Gastroesophageal sphincter (tissue), 4 donors: ENCODE data around the gene TRAPPC3. TPM values are rescaled to one million over a fixed set of nuclear protein-coding genes. Genes with fewer than 3 reads are reported as not detected.
A peak's percentile ranks its signal among the peaks of the same experiment; 100 is the strongest.

Experiments
- ATAC-seq: fragments of 150-250 bp; one replicate; pipeline ENCODE4 v1.9.1; 2016; ENCODE audit warnings: mild to moderate bottlenecking, moderate library complexity
- H3K27ac ChIP-seq, 4 donors: fragments of 200-600 bp; sonication (generic) in 3 of 4; 1 replicate in 3 of 4; 2 replicates in 1 of 4; pipeline ENCODE4 v1.5.1; 2016 to 2019
- H3K27me3 ChIP-seq: fragments of 200-600 bp; sonication (generic); one replicate; pipeline ENCODE4 v1.5.1; 2019
- H3K36me3 ChIP-seq, 2 donors: fragments of 200-600 bp; sonication (generic); one replicate each; pipeline ENCODE4 v1.5.1; 2019; ENCODE audit warnings: control low read depth in 1 of 2
- H3K4me1 ChIP-seq, 3 donors: fragments of 200-600 bp; sonication (generic); 1 replicate in 2 of 3; 2 replicates in 1 of 3; pipeline ENCODE4 v1.5.1; 2016 to 2019; ENCODE audit warnings: control low read depth in 2 of 3
- H3K4me3 ChIP-seq, 2 donors: fragments of 200-600 bp; sonication (generic); one replicate each; pipeline ENCODE4 v1.5.1; 2019; ENCODE audit warnings: mild to moderate bottlenecking in 1 of 2, moderate library complexity in 1 of 2
- H3K9me3 ChIP-seq, 3 donors: fragments of 200-600 bp; sonication (generic); one replicate each; pipeline ENCODE4 v1.5.1; 2017 to 2019; ENCODE audit warnings: control low read depth in 2 of 3
- EP300 ChIP-seq: sonication (generic); formaldehyde crosslinking; IDR thresholded peaks from one replicate; pipeline ENCODE4 v1.6.1; 2017; ENCODE audit warnings: antibody characterized with exemption, mild to moderate bottlenecking
- POLR2A ChIP-seq, 2 donors: fragments of 450-650 bp; IDR thresholded peaks; one replicate each; pipeline ENCODE4 v1.6.1; 2017; ENCODE audit warnings: antibody characterized with exemption in 2 of 2, mild to moderate bottlenecking in 2 of 2, moderate library complexity in 1 of 2
- POLR2AphosphoS5 ChIP-seq: sonication (generic); formaldehyde crosslinking; IDR thresholded peaks from one replicate; pipeline ENCODE4 v1.6.1; 2017; ENCODE audit warnings: antibody characterized with exemption
- WGBS, 2 donors: methylation state at CpG; one replicate each; pipeline ENCODE4 v1.1.5; 2018; ENCODE audit warnings: low coverage in 1 of 2; 5-methylcytosine and 5-hydroxymethylcytosine counted together
- total RNA-seq, 4 donors: library from RNA; depleted of rRNA; stranded (reverse); fragments of >200 nt; gene quantifications; one replicate each; pipeline ENCODE4 v1.1.0, GENCODE V29; 2016
- TF ChIP-seq, protein P1 (sequence below), 4 experiments: fragments of 200-600 bp in 2 of 4; fragments of 450-650 bp in 2 of 4; sonication (generic) in 1 of 4; IDR thresholded peaks; one replicate each; pipeline ENCODE4 v1.5.1; 2017 to 2019; ENCODE audit warnings: antibody characterized with exemption in 4 of 4, mild to moderate bottlenecking in 2 of 4, moderate library complexity in 2 of 4

The TRAPPC3 gene
- total RNA-seq, 4 donors from 2014 or later = 102 to 166 (median 129) TPM

DNA sequence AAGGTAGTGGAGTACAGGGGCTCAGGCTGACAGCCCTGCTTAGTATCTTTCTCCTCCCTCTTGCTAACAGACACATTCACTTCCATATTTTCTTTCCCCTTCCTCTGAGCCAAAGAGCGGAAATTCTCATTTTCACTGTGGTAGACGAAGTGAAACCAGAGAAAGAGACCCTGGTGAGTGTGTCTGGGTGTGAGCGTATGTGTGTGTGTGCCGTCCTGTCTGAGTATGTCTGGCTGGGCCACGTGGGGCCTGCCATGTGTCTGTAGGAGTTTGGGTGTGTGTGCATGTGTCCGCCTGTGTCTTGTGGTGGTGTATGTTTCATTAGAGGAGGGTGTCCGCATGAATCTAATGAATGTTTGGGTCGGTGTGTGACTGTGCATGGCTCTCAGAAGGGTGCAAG lies 25.9 kb downstream of the TRAPPC3 start:
- Histone ChIP-seq H3K36me3 (no peaks in the 10 kb centered on the region), H3K9me3 (no peaks in the 10 kb centered on the region), H3K27me3 (no peaks in the 10 kb centered on the region), H3K27ac (peak overlapping the region in 3 of 4 donors; percentile 83 to 85 (median 84)), H3K4me1 (peaks cover 0 to 54% (median 30%) of the 10 kb centered on the region in 3 donors), H3K4me3 (no peak overlapping the region)
- 64 to 70% methylated on average over 5 to 8 of the region's 8 CpGs for WGBS, 2 donors
- peak; percentile 21 for ATAC-seq
- no peak for TF ChIP-seq EP300
- TF ChIP-seq POLR2AphosphoS5 = no peak
- no peak for TF ChIP-seq POLR2A (IDR thresholded peaks at IDR 0.05)
- TF ChIP-seq, protein P1, sequence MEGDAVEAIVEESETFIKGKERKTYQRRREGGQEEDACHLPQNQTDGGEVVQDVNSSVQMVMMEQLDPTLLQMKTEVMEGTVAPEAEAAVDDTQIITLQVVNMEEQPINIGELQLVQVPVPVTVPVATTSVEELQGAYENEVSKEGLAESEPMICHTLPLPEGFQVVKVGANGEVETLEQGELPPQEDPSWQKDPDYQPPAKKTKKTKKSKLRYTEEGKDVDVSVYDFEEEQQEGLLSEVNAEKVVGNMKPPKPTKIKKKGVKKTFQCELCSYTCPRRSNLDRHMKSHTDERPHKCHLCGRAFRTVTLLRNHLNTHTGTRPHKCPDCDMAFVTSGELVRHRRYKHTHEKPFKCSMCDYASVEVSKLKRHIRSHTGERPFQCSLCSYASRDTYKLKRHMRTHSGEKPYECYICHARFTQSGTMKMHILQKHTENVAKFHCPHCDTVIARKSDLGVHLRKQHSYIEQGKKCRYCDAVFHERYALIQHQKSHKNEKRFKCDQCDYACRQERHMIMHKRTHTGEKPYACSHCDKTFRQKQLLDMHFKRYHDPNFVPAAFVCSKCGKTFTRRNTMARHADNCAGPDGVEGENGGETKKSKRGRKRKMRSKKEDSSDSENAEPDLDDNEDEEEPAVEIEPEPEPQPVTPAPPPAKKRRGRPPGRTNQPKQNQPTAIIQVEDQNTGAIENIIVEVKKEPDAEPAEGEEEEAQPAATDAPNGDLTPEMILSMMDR (IDR thresholded peaks at IDR 0.05) = no peak

DNA sequence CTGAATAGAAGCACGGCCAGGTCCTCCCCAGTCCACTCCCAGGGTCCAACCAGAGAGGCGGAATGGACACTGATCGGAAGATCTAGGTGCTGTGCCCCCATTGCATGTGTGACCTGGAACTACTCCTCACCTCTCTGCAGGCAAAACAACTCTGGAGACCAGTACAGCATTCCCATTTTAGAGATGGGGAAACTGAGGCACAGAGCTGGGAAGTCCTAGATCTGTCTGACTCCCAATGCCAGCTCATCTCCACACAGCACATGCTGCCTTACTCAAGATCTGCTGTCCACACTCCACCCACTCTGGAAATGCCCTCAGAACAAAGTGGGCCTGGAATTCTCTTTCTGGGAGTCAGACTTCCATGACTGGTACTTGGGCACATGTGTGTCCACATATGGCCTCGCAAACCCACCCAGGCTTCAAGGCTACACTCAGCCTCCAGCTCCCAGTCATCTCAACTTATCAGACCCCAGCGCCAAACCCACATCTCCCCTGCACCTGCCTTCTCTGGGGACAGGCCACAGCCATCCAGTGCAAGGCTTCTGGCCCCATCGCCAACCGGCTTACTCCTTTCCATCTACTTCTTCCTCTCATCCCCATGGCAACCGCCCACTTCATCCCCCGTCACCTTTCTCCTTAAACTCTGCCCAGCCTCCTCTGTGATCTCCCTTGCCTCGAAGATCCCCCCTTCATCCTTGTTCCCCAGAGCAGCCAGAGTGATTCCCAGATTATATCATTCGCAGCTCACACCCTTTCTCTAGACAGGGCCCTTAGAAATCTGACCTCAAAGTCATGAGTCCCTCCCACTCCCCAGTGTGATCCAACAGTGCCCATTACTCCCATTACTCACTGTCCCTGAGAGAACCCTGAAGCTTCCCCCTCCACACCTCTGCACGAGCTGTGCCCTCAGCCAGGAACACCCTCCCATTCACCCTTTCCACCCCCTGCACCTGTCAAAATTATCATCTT lies 26.9 kb downstream of the TRAPPC3 start:
- H3K4me1 ChIP-seq = peaks cover 0 to 61% (median 30%) of the 10 kb centered on the region in 3 donors
- TF ChIP-seq POLR2AphosphoS5 (no peak), POLR2A (IDR thresholded peaks at IDR 0.05) (no peak), EP300 (no peak)
- TF ChIP-seq, protein P1 (IDR thresholded peaks at IDR 0.05) = no peak
- no peak overlapping the region for H3K4me3 ChIP-seq
- peak overlapping the region in 2 of 4 donors; percentile 63 to 83 for H3K27ac ChIP-seq
- WGBS, 2 donors = 78 to 81% methylated on average over 7 of the region's 12 CpGs
- no peak for ATAC-seq
- H3K36me3 ChIP-seq = no peaks in the 10 kb centered on the region
- H3K9me3 ChIP-seq = no peaks in the 10 kb centered on the region
- H3K27me3 ChIP-seq = no peaks in the 10 kb centered on the region

DNA sequence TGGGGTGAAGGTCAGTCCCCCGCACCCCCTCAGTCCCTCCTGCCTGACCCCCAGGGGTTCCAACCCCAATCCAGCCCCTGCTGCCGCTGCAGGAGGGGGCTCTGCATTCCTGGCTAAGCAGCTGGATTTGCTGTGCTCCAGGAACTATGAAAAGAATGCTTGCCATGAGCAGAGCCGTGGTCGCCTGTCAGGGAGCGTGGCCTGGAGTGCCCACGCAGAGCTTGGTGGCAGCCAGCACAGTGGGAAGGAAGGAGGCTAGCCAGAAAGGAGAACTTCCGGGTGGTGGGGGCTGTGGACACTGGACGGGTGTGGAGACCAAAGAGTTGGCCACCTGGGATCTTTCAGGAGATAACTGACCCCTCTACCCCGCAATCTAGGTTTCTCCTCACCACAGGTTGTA lies 29.8 kb downstream of the TRAPPC3 start:
- peak; percentile 14 for ATAC-seq
- no peak overlapping the region for H3K4me3 ChIP-seq
- WGBS, 2 donors = no CpG with 5 or more reads among the region's 9 CpGs
- TF ChIP-seq EP300 (no peak), POLR2AphosphoS5 (peak; percentile 63)
- peak overlapping the region in 3 of 4 donors; percentile 67 to 82 (median 79) for H3K27ac ChIP-seq
- no peaks in the 10 kb centered on the region for H3K9me3 ChIP-seq
- peaks cover 0 to 72% (median 39%) of the 10 kb centered on the region in 3 donors for H3K4me1 ChIP-seq
- no peaks in the 10 kb centered on the region for H3K36me3 ChIP-seq
- no peaks in the 10 kb centered on the region for H3K27me3 ChIP-seq

DNA sequence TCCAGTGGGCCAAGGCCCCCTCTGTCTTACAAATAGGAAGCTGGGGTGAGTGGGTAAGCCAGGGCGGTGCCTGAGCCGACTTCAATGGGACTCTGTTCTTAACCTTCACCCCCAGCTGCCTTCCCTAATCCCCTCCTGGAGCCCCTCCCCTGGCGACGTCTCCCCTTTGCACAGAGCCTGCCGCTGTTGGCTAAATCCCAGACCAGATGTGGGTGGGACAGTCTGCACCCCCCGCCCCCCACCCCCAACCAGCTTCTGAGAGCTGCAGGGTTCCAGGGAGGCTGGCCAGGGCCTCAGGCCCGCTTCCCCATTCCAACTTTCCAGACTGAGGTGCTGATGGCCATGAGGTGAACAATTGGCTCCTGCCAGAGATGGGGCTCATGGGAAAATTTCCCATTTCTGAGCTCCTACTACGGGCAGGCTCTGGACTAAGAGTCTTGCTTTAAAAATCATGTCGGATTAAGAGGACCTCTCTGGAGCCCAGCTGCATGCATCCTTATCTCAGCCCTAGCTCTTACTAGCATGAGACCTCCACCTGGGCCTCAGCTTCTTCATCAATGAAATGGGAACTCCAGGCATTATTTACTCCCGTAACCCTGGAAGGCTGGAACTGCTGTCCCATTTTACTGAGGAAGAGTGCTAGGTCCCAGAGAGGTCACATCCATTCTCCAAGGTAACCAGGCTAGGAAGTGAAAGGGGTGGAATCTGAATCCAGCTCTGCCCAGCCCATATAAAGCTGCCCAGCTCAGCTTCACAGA lies 30.7 kb downstream of the TRAPPC3 start:
- Histone ChIP-seq H3K9me3 (no peaks in the 10 kb centered on the region), H3K36me3 (no peaks in the 10 kb centered on the region), H3K27me3 (no peaks in the 10 kb centered on the region), H3K4me1 (peaks cover 0 to 66% (median 30%) of the 10 kb centered on the region in 3 donors), H3K4me3 (no peak overlapping the region), H3K27ac (peak overlapping the region; percentile 11 to 82 (median 73))
- TF ChIP-seq, protein P1 (IDR thresholded peaks at IDR 0.05) = no peak
- TF ChIP-seq EP300 (no peak), POLR2A (IDR thresholded peaks at IDR 0.05) (no peak), POLR2AphosphoS5 (no peak)
- WGBS, 2 donors = 60 to 79% methylated on average over 2 to 4 of the region's 10 CpGs
- no peak for ATAC-seq

DNA sequence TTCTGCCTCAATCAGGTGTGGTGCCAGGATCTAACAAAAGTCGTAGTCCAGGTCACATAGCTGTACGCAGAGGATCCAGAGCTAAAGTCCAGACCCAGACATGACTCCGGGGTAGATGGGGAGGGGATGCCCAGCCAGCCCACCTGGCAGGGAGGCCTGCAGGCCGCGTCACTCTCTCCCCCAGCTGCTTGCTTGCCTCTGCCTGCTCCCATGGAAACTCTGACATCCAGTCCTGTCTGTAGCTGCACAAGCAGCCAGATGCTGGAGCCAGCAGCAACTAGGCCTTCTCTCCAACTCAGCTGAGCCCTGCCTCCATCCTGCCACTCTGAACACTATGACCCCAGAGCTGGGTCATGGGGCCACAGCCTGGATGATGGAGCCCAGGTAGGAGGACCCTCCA lies 32.4 kb downstream of the TRAPPC3 start:
- Histone ChIP-seq H3K27ac (peak overlapping the region in 3 of 4 donors; percentile 60 to 82 (median 79)), H3K4me1 (peaks cover 0 to 58% (median 30%) of the 10 kb centered on the region in 3 donors), H3K9me3 (no peaks in the 10 kb centered on the region), H3K4me3 (no peak overlapping the region), H3K36me3 (no peaks in the 10 kb centered on the region), H3K27me3 (no peaks in the 10 kb centered on the region)
- ATAC-seq = no peak
- TF ChIP-seq POLR2A (IDR thresholded peaks at IDR 0.05) = no peak
- TF ChIP-seq, protein P1 (IDR thresholded peaks at IDR 0.05) = no peak
- TF ChIP-seq EP300 = no peak
- no peak for TF ChIP-seq POLR2AphosphoS5
- 78 to 80% methylated on average over 1 to 2 of the region's 5 CpGs for WGBS, 2 donors
